Trophoblast cell (in vitro differentiated cells and primary cell): ENCODE results near the gene ELK3.
A peak's percentile ranks its signal among the peaks of the same experiment; 100 is the strongest.

Experiments
- DNase-seq, 2 donors: peaks; one replicate each; pipeline ENCODE4 v3.0.0-alpha.2; 2016
- H2AFZ ChIP-seq: 2 replicates; pipeline ENCODE4 v1.6.1; 2013; ENCODE audit warnings: low read length, moderate library complexity, mild to moderate bottlenecking; ENCODE audit not compliant: insufficient read depth, poor library complexity
- H2AK5ac ChIP-seq: 2 replicates; pipeline ENCODE4 v1.6.1; 2013; ENCODE audit warnings: mild to moderate bottlenecking, low read length
- H2BK120ac ChIP-seq: 2 replicates; pipeline ENCODE4 v1.6.1; 2013; ENCODE audit warnings: low read length, mild to moderate bottlenecking, moderate library complexity; ENCODE audit not compliant: insufficient read depth, poor library complexity
- H2BK12ac ChIP-seq: 2 replicates; pipeline ENCODE4 v1.6.1; 2013; ENCODE audit warnings: mild to moderate bottlenecking, low read length, moderate library complexity
- H2BK5ac ChIP-seq: 2 replicates; pipeline ENCODE4 v1.6.1; 2013; ENCODE audit warnings: low read length, low read depth, moderate library complexity, mild to moderate bottlenecking; ENCODE audit not compliant: poor library complexity
- H3K14ac ChIP-seq: 2 replicates; pipeline ENCODE4 v1.6.1; 2013; ENCODE audit warnings: mild to moderate bottlenecking, low read length
- H3K18ac ChIP-seq: 2 replicates; pipeline ENCODE4 v1.6.1; 2013; ENCODE audit warnings: mild to moderate bottlenecking, low read length
- H3K23ac ChIP-seq: 2 replicates; pipeline ENCODE4 v1.6.1; 2013; ENCODE audit warnings: low read length
- H3K27ac ChIP-seq: 2 replicates; pipeline ENCODE4 v1.5.1; 2013; ENCODE audit warnings: low read depth, mild to moderate bottlenecking, inconsistent platforms, low read length, moderate library complexity
- H3K27me3 ChIP-seq: 2 replicates; pipeline ENCODE4 v1.6.1; 2013; ENCODE audit warnings: inconsistent platforms, mild to moderate bottlenecking, low read length, moderate library complexity; ENCODE audit not compliant: insufficient read depth
- H3K36me3 ChIP-seq, 2 experiments: 1 replicate in 1 of 2; 2 replicates in 1 of 2; pipeline ENCODE4 v1.6.1; 2013; ENCODE audit warnings: low read length in 2 of 2, mild to moderate bottlenecking in 2 of 2, moderate library complexity in 1 of 2; ENCODE audit not compliant: insufficient read depth in 2 of 2, control insufficient read depth in 1 of 2
- H3K4ac ChIP-seq: 2 replicates; pipeline ENCODE4 v1.6.1; 2013; ENCODE audit warnings: low read depth, mild to moderate bottlenecking, low read length, moderate library complexity
- H3K4me1 ChIP-seq, 2 experiments: 1 replicate in 1 of 2; 2 replicates in 1 of 2; pipeline ENCODE4 v1.6.1; 2013; ENCODE audit warnings: low read length in 2 of 2, mild to moderate bottlenecking in 2 of 2, moderate library complexity in 1 of 2; ENCODE audit not compliant: insufficient read depth in 2 of 2, control insufficient read depth in 1 of 2
- H3K4me2 ChIP-seq: 2 replicates; pipeline ENCODE4 v1.6.1; 2013; ENCODE audit warnings: inconsistent platforms, mild to moderate bottlenecking, low read length, moderate library complexity
- H3K4me3 ChIP-seq: 2 replicates; pipeline ENCODE4 v1.5.1; 2013; ENCODE audit warnings: mild to moderate bottlenecking, low read depth, low read length, inconsistent platforms
- H3K79me1 ChIP-seq: one replicate; pipeline ENCODE4 v1.6.1; 2013; ENCODE audit warnings: low read length
- H3K79me2 ChIP-seq: 2 replicates; pipeline ENCODE4 v1.6.1; 2013; ENCODE audit warnings: low read length, mild to moderate bottlenecking; ENCODE audit not compliant: control insufficient read depth, insufficient read depth, poor library complexity
- H3K9ac ChIP-seq: 2 replicates; pipeline ENCODE4 v1.6.1; 2013; ENCODE audit warnings: mild to moderate bottlenecking, low read length
- H3K9me3 ChIP-seq: 2 replicates; pipeline ENCODE4 v1.6.1; 2013; ENCODE audit warnings: low read depth, mild to moderate bottlenecking, control low read depth, inconsistent platforms, low read length; ENCODE audit not compliant: insufficient read depth
- H4K12ac ChIP-seq: 2 replicates; pipeline ENCODE4 v1.6.1; 2013; ENCODE audit warnings: low read depth, mild to moderate bottlenecking, low read length, moderate library complexity
- H4K8ac ChIP-seq: 2 replicates; pipeline ENCODE4 v1.6.1; 2013; ENCODE audit warnings: low read depth, mild to moderate bottlenecking, low read length, moderate library complexity
- H4K91ac ChIP-seq: one replicate; pipeline ENCODE4 v1.6.1; 2013; ENCODE audit warnings: low read depth, mild to moderate bottlenecking, low read length, moderate library complexity
- WGBS: extraction: QIAGEN DNeasy Blood & Tissue Kit; methylation state at CpG from one replicate; pipeline ENCODE4 v1.1.7; 2013; ENCODE audit warnings: missing lambda C conversion rate; ENCODE audit not compliant: insufficient read length, insufficient coverage; ENCODE audit errors: extremely low coverage; 5-methylcytosine and 5-hydroxymethylcytosine counted together

ELK3 gene

DNA sequence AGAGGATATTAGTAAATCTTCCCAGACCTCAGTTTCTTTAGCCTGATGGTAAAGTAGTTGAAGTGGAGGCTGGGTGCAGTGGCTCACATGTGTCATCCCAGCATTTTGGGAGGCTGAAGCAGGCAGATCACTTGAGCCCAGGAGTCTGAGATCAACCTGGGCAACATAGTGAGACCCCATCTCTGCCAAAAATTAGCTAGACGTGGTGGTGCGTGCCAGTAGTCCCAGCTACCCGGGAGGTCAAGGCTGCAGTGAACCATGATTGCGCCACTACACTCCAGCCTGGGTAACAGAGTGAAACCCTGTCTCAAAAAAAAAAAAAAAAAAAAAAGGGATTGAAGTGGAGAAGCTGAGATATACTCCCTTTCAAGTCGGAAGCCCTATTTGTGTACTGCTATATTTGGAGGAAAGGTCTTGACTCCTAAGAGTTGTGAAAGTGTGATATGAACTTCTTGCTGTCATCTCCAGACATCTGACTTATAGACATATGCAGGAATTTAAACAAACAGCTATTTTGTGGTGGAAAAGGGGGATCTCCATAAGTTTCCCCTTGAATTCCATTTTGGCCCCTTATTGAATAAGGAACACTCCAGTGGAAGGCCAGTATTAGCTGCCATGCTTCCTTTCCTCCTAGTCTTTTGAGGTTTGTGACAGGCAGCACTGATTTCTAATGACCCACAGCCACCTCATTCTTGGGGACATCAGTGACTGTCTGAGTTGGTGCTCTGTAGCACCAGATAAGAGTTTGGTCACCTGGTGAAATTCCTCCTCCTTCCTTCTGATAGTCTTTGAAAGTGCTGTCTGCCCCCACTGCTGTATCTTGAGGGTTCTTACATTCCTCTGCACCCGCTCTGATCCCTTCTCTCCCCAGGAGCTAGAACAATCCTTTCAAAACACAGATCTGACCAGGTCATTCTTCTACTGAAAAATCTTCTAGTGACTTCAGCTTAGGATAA, 7.4 kb downstream of the ELK3 start:
- Histone ChIP-seq H3K4me1 (peaks cover 4 to 5% of the 10 kb centered on the region in 2 experiments), H2BK5ac (no peak overlapping the region), H3K4me2 (no peak overlapping the region), H3K79me2 (peaks cover 2% of the 10 kb centered on the region), H2AK5ac (no peak overlapping the region), H2BK12ac (no peak overlapping the region), H2AFZ (no peak overlapping the region), H3K9ac (no peak overlapping the region), H3K18ac (no peak overlapping the region), H2BK120ac (no peak overlapping the region), H3K9me3 (no peaks in the 10 kb centered on the region), H3K23ac (peak overlapping the region; percentile 66), H3K36me3 (peaks cover 0 to 3% of the 10 kb centered on the region in 2 experiments), H4K12ac (no peak overlapping the region), H3K27me3 (no peaks in the 10 kb centered on the region), H3K79me1 (peaks cover 2% of the 10 kb centered on the region), H3K4ac (no peak overlapping the region), H3K27ac (no peak overlapping the region), H3K14ac (no peak overlapping the region), H3K4me3 (no peak overlapping the region), H4K91ac (no peak overlapping the region), H4K8ac (no peak overlapping the region)
- WGBS, result no CpG with 5 or more reads among the region's 6 CpGs
- DNase-seq, result no peak

- no peak overlapping the region for H3K9ac ChIP-seq
- DNase-seq, result no peak
- no peak overlapping the region for H4K91ac ChIP-seq
- H3K4me3 ChIP-seq, result no peak overlapping the region
- no peak overlapping the region for H2BK120ac ChIP-seq
- H3K4me2 ChIP-seq, result no peak overlapping the region
- no peaks in the 10 kb centered on the region for H3K79me2 ChIP-seq
- H2AK5ac ChIP-seq, result no peak overlapping the region
- H3K27ac ChIP-seq, result no peak overlapping the region
- H3K27me3 ChIP-seq, result no peaks in the 10 kb centered on the region
- H3K14ac ChIP-seq, result no peak overlapping the region
- no peak overlapping the region for H3K4ac ChIP-seq
- H2BK5ac ChIP-seq, result no peak overlapping the region
- H4K8ac ChIP-seq, result no peak overlapping the region
- no peak overlapping the region for H3K18ac ChIP-seq
- peaks cover 0 to 2% of the 10 kb centered on the region in 2 experiments for H3K4me1 ChIP-seq
- H2BK12ac ChIP-seq, result no peak overlapping the region
- peaks cover 3% of the 10 kb centered on the region for H3K9me3 ChIP-seq
- no peak overlapping the region for H3K23ac ChIP-seq
- no peak overlapping the region for H2AFZ ChIP-seq
- no CpG with 5 or more reads among the region's 5 CpGs for WGBS
- H3K79me1 ChIP-seq, result no peaks in the 10 kb centered on the region
- H4K12ac ChIP-seq, result no peak overlapping the region
- peaks cover 0 to 3% of the 10 kb centered on the region in 2 experiments for H3K36me3 ChIP-seq
Measured at GRCh38 chr12:96204381-96204780, 10.2 kb downstream of the ELK3 start.

GRCh38 chr12:96205908-96206307, 11.7 kb downstream of the ELK3 start:
- Histone ChIP-seq H2AK5ac (no peak overlapping the region), H4K8ac (no peak overlapping the region), H3K4ac (no peak overlapping the region), H2BK12ac (no peak overlapping the region), H3K27me3 (no peaks in the 10 kb centered on the region), H3K27ac (no peak overlapping the region), H4K91ac (no peak overlapping the region), H3K4me1 (peaks cover 0 to 2% of the 10 kb centered on the region in 2 experiments), H2AFZ (no peak overlapping the region), H3K4me3 (no peak overlapping the region), H2BK120ac (no peak overlapping the region), H3K79me2 (no peaks in the 10 kb centered on the region), H3K36me3 (peaks cover 0 to 6% of the 10 kb centered on the region in 2 experiments), H3K18ac (no peak overlapping the region), H3K4me2 (no peak overlapping the region), H3K79me1 (no peaks in the 10 kb centered on the region), H3K9ac (no peak overlapping the region), H3K14ac (no peak overlapping the region), H3K9me3 (peaks cover 3% of the 10 kb centered on the region), H4K12ac (no peak overlapping the region), H3K23ac (no peak overlapping the region), H2BK5ac (no peak overlapping the region)
- no CpG with 5 or more reads among the region's 3 CpGs for WGBS
- DNase-seq, result no peak

GRCh38 chr12:96206936-96207662, 12.9 kb downstream of the ELK3 start:
- H3K4me2 ChIP-seq, result no peak overlapping the region
- H3K79me2 ChIP-seq, result no peaks in the 10 kb centered on the region
- H2AK5ac ChIP-seq, result no peak overlapping the region
- no peak overlapping the region for H3K18ac ChIP-seq
- no CpG with 5 or more reads among the region's 4 CpGs for WGBS
- no peak overlapping the region for H2BK120ac ChIP-seq
- H2AFZ ChIP-seq, result no peak overlapping the region
- H4K12ac ChIP-seq, result no peak overlapping the region
- no peak overlapping the region for H2BK5ac ChIP-seq
- no peak overlapping the region for H3K4me3 ChIP-seq
- H3K14ac ChIP-seq, result no peak overlapping the region
- no peak overlapping the region for H3K4ac ChIP-seq
- no peak overlapping the region for H4K91ac ChIP-seq
- no peak overlapping the region for H3K9ac ChIP-seq
- peaks cover 0 to 4% of the 10 kb centered on the region in 2 experiments for H3K36me3 ChIP-seq
- H3K27ac ChIP-seq, result no peak overlapping the region
- no peak overlapping the region for H3K23ac ChIP-seq
- H3K4me1 ChIP-seq, result no peaks in the 10 kb centered on the region
- no peak overlapping the region for H4K8ac ChIP-seq
- no peaks in the 10 kb centered on the region for H3K27me3 ChIP-seq
- H2BK12ac ChIP-seq, result no peak overlapping the region
- no peaks in the 10 kb centered on the region for H3K79me1 ChIP-seq
- H3K9me3 ChIP-seq, result peaks cover 3% of the 10 kb centered on the region
- DNase-seq, result no peak
